Spleen (tissue), 11 donors: ENCODE measurements around the gene CANT1. TPM values are rescaled to one million over a fixed set of nuclear protein-coding genes. Genes with fewer than 3 reads are reported as not detected.
A peak's percentile ranks its signal among the peaks of the same experiment; 100 is the strongest.

Source experiments
- DNase-seq: peaks from one replicate; pipeline ENCODE4 v3.0.0-alpha.2; 2020
- H3K27ac ChIP-seq, 8 donors: fragments of 200-600 bp; sonication (generic) in 7 of 8; 1 replicate in 4 of 8; 2 replicates in 4 of 8; pipeline versions ENCODE4 v1.5.0 to v1.8.0; 2016 to 2021; ENCODE audit warnings: inconsistent platforms in 4 of 8, mild to moderate bottlenecking in 4 of 8, moderate library complexity in 1 of 8
- H3K27me3 ChIP-seq, 7 donors: fragments of 200-600 bp; sonication (generic) in 6 of 7; replicated peaks in 1 of 7; 1 replicate in 4 of 7; 2 replicates in 3 of 7; pipeline versions ENCODE4 v1.5.0 to v1.8.0; 2016 to 2021; ENCODE audit warnings: inconsistent platforms in 3 of 7, mild to moderate bottlenecking in 1 of 7
- H3K36me3 ChIP-seq, 6 donors: fragments of 200-600 bp; sonication (generic) in 5 of 6; 1 replicate in 4 of 6; 2 replicates in 2 of 6; pipeline versions ENCODE4 v1.5.0 to v1.8.0; 2016 to 2021; ENCODE audit warnings: inconsistent platforms in 2 of 6
- H3K4me1 ChIP-seq, 6 donors: fragments of 200-600 bp; sonication (generic) in 5 of 6; 1 replicate in 3 of 6; 2 replicates in 3 of 6; pipeline versions ENCODE4 v1.5.0 to v1.8.0; 2016 to 2021; ENCODE audit warnings: inconsistent platforms in 3 of 6
- H3K4me3 ChIP-seq, 8 donors: fragments of 200-600 bp; sonication (generic) in 7 of 8; 1 replicate in 4 of 8; 2 replicates in 4 of 8; pipeline versions ENCODE4 v1.5.0 to v1.8.0; 2016 to 2021; ENCODE audit warnings: inconsistent platforms in 4 of 8, mild to moderate bottlenecking in 4 of 8, moderate library complexity in 2 of 8
- H3K9me3 ChIP-seq, 8 donors: fragments of 200-600 bp; sonication (generic) in 7 of 8; 1 replicate in 4 of 8; 2 replicates in 4 of 8; pipeline versions ENCODE4 v1.5.0 to v1.8.0; 2016 to 2021; ENCODE audit warnings: inconsistent platforms in 4 of 8
- CTCF ChIP-seq, 11 experiments: fragments of 200-600 bp in 7 of 11; fragments of 450-650 bp in 4 of 11; sonication (generic) in 4 of 11; IDR thresholded peaks in 8 of 11; conservative IDR thresholded peaks in 3 of 11; 1 replicate in 7 of 11; 2 replicates in 4 of 11; pipeline versions ENCODE4 v1.4.0 to v1.8.0; 2016 to 2021; ENCODE audit warnings: antibody characterized with exemption in 11 of 11, inconsistent platforms in 4 of 11, mild to moderate bottlenecking in 1 of 11
- POLR2A ChIP-seq, 3 donors: fragments of 450-650 bp; IDR thresholded peaks; one replicate each; pipeline ENCODE4 v1.5.1; 2017; ENCODE audit warnings: antibody characterized with exemption in 3 of 3, mild to moderate bottlenecking in 1 of 3
- POLR2AphosphoS5 ChIP-seq, 3 donors: sonication (generic); formaldehyde crosslinking; IDR thresholded peaks; one replicate each; pipeline ENCODE4 v1.5.1; 2017; ENCODE audit warnings: antibody characterized with exemption in 3 of 3
- WGBS, 5 donors: extraction: QIAGEN DNeasy Blood & Tissue Kit in 3 of 5; methylation state at CpG; one replicate each; pipeline versions ENCODE4 v1.1.5 to v1.1.7; 2013 to 2018; 5-methylcytosine and 5-hydroxymethylcytosine counted together
- intact Hi-C: fragments of 100-400 bp; cut with DNase I; formaldehyde crosslinking; loops from one replicate; pipeline ENCODE4 v1.15.0; 2023; ENCODE audit warnings: low total_unique reads
- polyA plus RNA-seq, 3 donors: library from polyadenylated mRNA; stranded (reverse); fragments of 200-250 nt; gene quantifications; one replicate each; pipeline ENCODE4 v1.2.1, GENCODE V29; 2013
- total RNA-seq, 7 donors: library from RNA; depleted of rRNA in 3 of 7; stranded (reverse); fragments of >200 nt in 3 of 7; fragmentation: NEBNext Ultra II Directional in 4 of 7; extraction: Animal tissue kit (Norgen Biotek cat#: 25700) in 4 of 7; gene quantifications; one replicate each; pipeline versions ENCODE4 v1.1.0 to v1.2.1, GENCODE V29; 2016 to 2021
- donor health status: healthy with polysubstance abuse.
- donor health status: DM: no; HTN: no; CAD: no; lungs with moderate emphysema.
- donor health status: DM: no; HTN: no; CAD: no.
- donor health status: Bipolar disorder and iron deficiency.
- donor health status: healthy.
- donor health status: DM: no; HTN: no; CAD: no.
- donor health status: DM: yes; HTN: yes; CAD: no.

Gene CANT1
- total and polyA plus RNA-seq, 10 donors, result 11.2 to 76.6 (median 50.2) TPM

GRCh38 chr17:79035686-79036085 lies 26.1 kb upstream of the CANT1 start:
- no peak overlapping the region for H3K27ac ChIP-seq
- intact Hi-C loops, result no loop called here
- DNase-seq, result no peak
- no peak overlapping the region for H3K4me3 ChIP-seq
- H3K4me1 ChIP-seq, result peaks cover 0 to 26% (median 13%) of the 10 kb centered on the region in 6 donors
- H3K9me3 ChIP-seq, result no peaks in the 10 kb centered on the region
- H3K27me3 ChIP-seq, result peaks cover 0 to 16% (median 0%) of the 10 kb centered on the region in 7 donors
- TF ChIP-seq POLR2AphosphoS5 (IDR thresholded peaks at IDR 0.05), result no peak
- no peak for TF ChIP-seq POLR2A (IDR thresholded peaks at IDR 0.05)
- TF ChIP-seq CTCF (IDR thresholded peaks at IDR 0.05 in 8 of 11, conservative IDR thresholded peaks at IDR 0.05 in 3 of 11), result no peak
- H3K36me3 ChIP-seq, result no peaks in the 10 kb centered on the region
- 91 to 97% (median 95%) methylated on average over 6 of the region's 6 CpGs for WGBS, 5 donors

DNA sequence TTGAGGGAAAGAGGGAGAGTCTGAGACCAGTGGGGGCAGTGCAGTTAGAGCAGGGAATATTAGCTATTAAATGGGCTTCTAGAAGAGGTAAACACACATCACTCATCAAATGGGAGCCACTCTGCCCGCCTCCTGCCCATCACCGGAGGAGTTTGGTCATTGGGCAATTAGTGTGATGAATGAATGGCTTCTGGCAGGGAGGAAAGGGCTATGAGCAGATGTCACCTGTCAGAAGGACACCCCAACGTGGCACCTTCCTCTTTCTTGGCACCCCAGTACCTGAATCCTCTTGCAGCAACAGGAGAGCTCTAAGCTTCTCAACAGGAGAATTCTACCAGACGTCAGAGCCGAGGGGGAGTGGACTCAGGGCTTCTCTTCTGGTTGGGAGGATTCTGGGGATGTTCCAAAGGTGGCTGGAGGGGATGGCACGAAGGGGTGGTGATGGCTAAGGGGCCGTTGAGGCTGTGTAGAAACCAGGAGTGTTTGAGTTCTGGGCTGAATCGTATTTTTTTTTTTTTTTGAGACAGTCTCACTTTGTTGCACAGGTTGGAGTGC lies 25.4 kb upstream of the CANT1 start:
- Histone ChIP-seq H3K4me1 (peaks cover 0 to 26% (median 13%) of the 10 kb centered on the region in 6 donors), H3K27ac (no peak overlapping the region), H3K9me3 (no peaks in the 10 kb centered on the region), H3K36me3 (no peaks in the 10 kb centered on the region), H3K27me3 (peaks cover 0 to 17% (median 0%) of the 10 kb centered on the region in 7 donors), H3K4me3 (no peak overlapping the region)
- WGBS, 5 donors, result 74 to 81% (median 77%) methylated on average over 8 of the region's 8 CpGs
- intact Hi-C loops, result no loop called here
- TF ChIP-seq POLR2AphosphoS5 (IDR thresholded peaks at IDR 0.05), result no peak
- TF ChIP-seq POLR2A (IDR thresholded peaks at IDR 0.05), result no peak
- TF ChIP-seq CTCF (IDR thresholded peaks at IDR 0.05 in 8 of 11, conservative IDR thresholded peaks at IDR 0.05 in 3 of 11), result no peak
- no peak for DNase-seq

GRCh38 chr17:79033741-79034501 lies 24.4 kb upstream of the CANT1 start:
- H3K27ac ChIP-seq, result no peak overlapping the region
- no peak overlapping the region for H3K4me3 ChIP-seq
- no peak for TF ChIP-seq POLR2A (IDR thresholded peaks at IDR 0.05)
- TF ChIP-seq POLR2AphosphoS5 (IDR thresholded peaks at IDR 0.05), result no peak
- TF ChIP-seq CTCF (IDR thresholded peaks at IDR 0.05 in 8 of 11, conservative IDR thresholded peaks at IDR 0.05 in 3 of 11), result no peak
- no peaks in the 10 kb centered on the region for H3K36me3 ChIP-seq
- WGBS, 5 donors, result 73 to 94% (median 90%) methylated on average over 15 to 28 of the region's 28 CpGs
- peaks cover 0 to 24% (median 13%) of the 10 kb centered on the region in 6 donors for H3K4me1 ChIP-seq
- peaks cover 0 to 25% (median 0%) of the 10 kb centered on the region in 7 donors for H3K27me3 ChIP-seq
- intact Hi-C loops, result no loop called here
- H3K9me3 ChIP-seq, result no peaks in the 10 kb centered on the region
- peak; percentile 55 for DNase-seq

- 83 to 95% (median 91%) methylated on average over 9 of the region's 9 CpGs for WGBS, 5 donors
- Histone ChIP-seq H3K4me3 (no peak overlapping the region), H3K27ac (no peak overlapping the region), H3K36me3 (no peaks in the 10 kb centered on the region), H3K27me3 (peaks cover 0 to 33% (median 0%) of the 10 kb centered on the region in 7 donors), H3K9me3 (no peaks in the 10 kb centered on the region), H3K4me1 (peaks cover 0 to 23% (median 15%) of the 10 kb centered on the region in 6 donors)
- no peak for TF ChIP-seq POLR2AphosphoS5 (IDR thresholded peaks at IDR 0.05)
- TF ChIP-seq CTCF (IDR thresholded peaks at IDR 0.05 in 8 of 11, conservative IDR thresholded peaks at IDR 0.05 in 3 of 11), result no peak
- no peak for TF ChIP-seq POLR2A (IDR thresholded peaks at IDR 0.05)
- intact Hi-C loops, result no loop called here
- no peak for DNase-seq
Measured at GRCh38 chr17:79033046-79033616, 23.6 kb upstream of the CANT1 start.
